Stimulated activated CD8-positive, alpha-beta memory T cell treated with anti-CD3 and anti-CD28 coated beads, Interleukin-12 subunit alpha, Interleukin-12 subunit beta, amount 100 ng/mL, for 4 hours (primary cell): ENCODE measurements around the gene FKBP8.

Source experiments
- DNase-seq: peaks from one replicate; pipeline ENCODE4 v3.0.0-alpha.2; 2020; ENCODE audit warnings: low read depth

Gene FKBP8

DNA sequence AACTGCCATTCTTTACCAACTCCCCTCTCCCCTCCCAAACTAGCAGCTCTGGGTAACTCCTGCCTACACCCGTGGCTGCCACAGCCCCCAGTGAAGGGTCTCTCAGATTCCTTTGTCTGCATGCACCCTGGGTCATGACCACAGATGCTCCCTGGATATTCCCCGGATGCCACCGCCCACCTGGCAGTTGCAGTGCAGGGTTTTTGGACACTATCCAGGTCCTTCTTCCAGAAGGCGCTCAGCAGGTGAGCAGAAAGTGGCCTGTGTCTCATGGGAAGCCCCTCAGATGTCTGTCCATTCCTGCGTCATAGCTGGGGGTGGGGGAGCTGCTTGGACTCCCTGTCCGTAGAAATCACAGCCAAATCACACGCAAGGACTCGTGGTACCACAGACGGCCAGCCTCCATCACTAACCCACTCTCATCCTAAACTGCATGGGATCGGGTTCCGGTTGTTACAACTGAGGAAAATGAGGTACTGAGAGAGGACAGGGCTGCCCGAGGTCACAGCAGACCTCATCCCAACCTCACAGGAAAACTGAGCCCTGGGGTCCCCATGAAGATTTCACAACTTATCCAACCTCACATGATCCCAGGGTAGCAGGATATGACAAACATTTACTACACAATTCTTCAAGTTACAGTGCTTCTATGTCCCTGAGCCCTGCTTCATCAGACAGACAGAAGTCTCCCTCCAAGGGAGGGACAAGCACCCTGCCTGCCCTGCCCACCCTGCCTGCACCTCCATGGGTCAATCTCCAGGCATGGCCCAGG lies 60.1 kb downstream of the FKBP8 start:
- no peak for DNase-seq
